Measurements from ENCODE around the gene RNF128.
"Not testable (repeated sequence)": the region's sequence is repeated elsewhere in the genome, so short reads cannot be mapped to it uniquely, and the experiment has no call there.

Gene RNF128

GRCh38 chrX:106740193-106740780 is 13.8 kb downstream of the RNF128 start:
- TF ChIP-seq, protein P1, sequence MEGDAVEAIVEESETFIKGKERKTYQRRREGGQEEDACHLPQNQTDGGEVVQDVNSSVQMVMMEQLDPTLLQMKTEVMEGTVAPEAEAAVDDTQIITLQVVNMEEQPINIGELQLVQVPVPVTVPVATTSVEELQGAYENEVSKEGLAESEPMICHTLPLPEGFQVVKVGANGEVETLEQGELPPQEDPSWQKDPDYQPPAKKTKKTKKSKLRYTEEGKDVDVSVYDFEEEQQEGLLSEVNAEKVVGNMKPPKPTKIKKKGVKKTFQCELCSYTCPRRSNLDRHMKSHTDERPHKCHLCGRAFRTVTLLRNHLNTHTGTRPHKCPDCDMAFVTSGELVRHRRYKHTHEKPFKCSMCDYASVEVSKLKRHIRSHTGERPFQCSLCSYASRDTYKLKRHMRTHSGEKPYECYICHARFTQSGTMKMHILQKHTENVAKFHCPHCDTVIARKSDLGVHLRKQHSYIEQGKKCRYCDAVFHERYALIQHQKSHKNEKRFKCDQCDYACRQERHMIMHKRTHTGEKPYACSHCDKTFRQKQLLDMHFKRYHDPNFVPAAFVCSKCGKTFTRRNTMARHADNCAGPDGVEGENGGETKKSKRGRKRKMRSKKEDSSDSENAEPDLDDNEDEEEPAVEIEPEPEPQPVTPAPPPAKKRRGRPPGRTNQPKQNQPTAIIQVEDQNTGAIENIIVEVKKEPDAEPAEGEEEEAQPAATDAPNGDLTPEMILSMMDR (IDR thresholded peaks at IDR 0.05; ENCODE audit: extremely low read depth, insufficient read depth, missing control alignments): no peak
- DNase-seq (ENCODE audit: low spot score): no peak
- in situ Hi-C loops (cut with MboI; ENCODE audit: low pct_unique_long_range_greater_than_20kb, low sequenced_read_pairs, unreplicated experiment): no loop called here

- TF ChIP-seq, protein P1 (IDR thresholded peaks at IDR 0.05; ENCODE audit: extremely low read depth, insufficient read depth, missing control alignments): no peak
- no peak for DNase-seq (ENCODE audit: low spot score)
- in situ Hi-C loops (cut with MboI; ENCODE audit: low pct_unique_long_range_greater_than_20kb, low sequenced_read_pairs, unreplicated experiment): no loop called here
Observed at GRCh38 chrX:106742193-106742592, 15.7 kb downstream of the RNF128 start.

GRCh38 chrX:106742805-106743204 is 16.3 kb downstream of the RNF128 start:
- TF ChIP-seq, protein P1 (IDR thresholded peaks at IDR 0.05; ENCODE audit: extremely low read depth, insufficient read depth, missing control alignments): no peak
- no peak for DNase-seq (ENCODE audit: low spot score)
- in situ Hi-C loops (cut with MboI; ENCODE audit: low pct_unique_long_range_greater_than_20kb, low sequenced_read_pairs, unreplicated experiment): no loop called here

- TF ChIP-seq, protein P1 (IDR thresholded peaks at IDR 0.05; ENCODE audit: extremely low read depth, insufficient read depth, missing control alignments): no peak
- in situ Hi-C loops (cut with MboI; ENCODE audit: low pct_unique_long_range_greater_than_20kb, low sequenced_read_pairs, unreplicated experiment): no loop called here
- no peak for DNase-seq (ENCODE audit: low spot score)
Observed at GRCh38 chrX:106748377-106748776, 21.9 kb downstream of the RNF128 start.

DNA sequence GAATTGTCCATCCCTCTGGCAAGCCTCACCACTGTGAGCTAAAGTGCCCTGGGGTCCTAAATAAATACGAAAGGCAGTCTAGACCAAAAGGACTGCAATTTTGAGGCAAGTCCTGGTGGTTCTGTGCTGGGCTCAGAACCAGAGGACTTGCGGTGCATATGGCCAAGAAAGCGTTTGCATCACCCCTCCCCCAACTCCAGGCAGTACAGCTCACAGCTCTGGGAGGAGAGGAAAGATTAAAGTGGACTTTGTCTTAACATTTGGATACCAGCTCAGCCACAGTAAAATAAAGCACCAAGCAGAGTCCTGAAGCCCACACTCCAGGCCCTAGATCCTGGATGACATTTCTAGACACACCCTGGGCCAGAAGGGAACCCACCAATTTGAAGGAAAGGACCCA is 24.9 kb downstream of the RNF128 start:
- DNase-seq (ENCODE audit: low spot score): no peak
- in situ Hi-C loops (cut with MboI; ENCODE audit: low pct_unique_long_range_greater_than_20kb, low sequenced_read_pairs, unreplicated experiment): no loop called here
- TF ChIP-seq, protein P1 (IDR thresholded peaks at IDR 0.05; ENCODE audit: extremely low read depth, insufficient read depth, missing control alignments): no peak

DNA sequence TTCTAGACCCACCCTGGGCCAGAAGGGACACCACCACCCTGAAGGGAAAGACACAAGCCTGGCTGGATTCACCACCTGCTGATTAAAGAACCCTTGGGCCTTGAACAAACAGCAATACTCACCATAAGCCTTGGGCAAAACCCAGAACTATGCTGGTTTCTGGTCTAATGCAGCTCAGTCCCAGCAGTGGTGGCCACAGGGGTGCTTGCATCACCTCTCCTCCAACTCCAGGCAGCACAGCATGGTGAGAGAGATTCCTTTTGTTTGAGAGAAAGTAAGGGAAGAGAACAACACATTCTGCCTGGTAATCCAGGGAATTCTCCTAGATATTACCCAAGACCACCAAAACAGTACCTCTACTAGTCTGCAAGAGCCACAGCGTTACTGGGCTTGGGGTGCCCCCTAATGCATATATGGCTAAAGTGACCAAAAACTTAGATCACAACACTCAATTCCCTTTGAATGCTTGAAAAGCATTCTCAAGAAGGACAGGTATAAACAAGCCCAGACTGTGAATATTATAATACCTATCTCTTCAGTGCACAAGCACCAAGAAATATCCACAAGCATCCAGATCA is 25.7 kb downstream of the RNF128 start:
- TF ChIP-seq, protein P1 (IDR thresholded peaks at IDR 0.05; ENCODE audit: extremely low read depth, insufficient read depth, missing control alignments): no peak
- no peak for DNase-seq (ENCODE audit: low spot score)
- in situ Hi-C loops (cut with MboI; ENCODE audit: low pct_unique_long_range_greater_than_20kb, low sequenced_read_pairs, unreplicated experiment): no loop called here

DNA sequence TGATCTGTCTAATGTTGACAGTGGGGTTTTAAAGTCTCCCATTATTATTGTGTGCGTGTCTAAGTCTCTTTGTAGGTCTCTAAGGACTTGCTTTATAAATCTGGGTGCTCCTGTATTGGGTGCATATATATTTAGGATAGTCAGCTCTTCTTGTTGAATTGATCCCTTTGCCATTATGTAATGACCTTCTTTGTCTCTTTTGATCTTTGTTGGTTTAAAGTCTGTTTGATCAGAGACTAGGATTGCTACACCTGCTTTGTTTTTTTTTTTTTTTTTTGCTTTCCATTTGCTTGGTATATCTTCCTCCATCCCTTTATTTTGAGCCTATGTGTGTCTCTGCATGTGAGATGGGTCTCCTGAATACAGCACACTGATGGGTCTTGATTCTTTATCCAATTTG is 42.8 kb downstream of the RNF128 start:
- in situ Hi-C loops (cut with MboI; ENCODE audit: low pct_unique_long_range_greater_than_20kb, low sequenced_read_pairs, unreplicated experiment); DNase-seq (ENCODE audit: low spot score): not testable (repeated sequence)

All from GM13977 (cell line).